ENCODE measurements around the gene SPAG17.

Gene SPAG17

GRCh38 chr1:117976381-117976780 is 208.6 kb downstream of the SPAG17 start:
- TF ChIP-seq ZNF274 (IDR thresholded peaks at IDR 0.05; ENCODE audit: low read depth, low read length): no peak
- no peak overlapping the region for H3K4me3 ChIP-seq (ENCODE audit: low read length)

GRCh38 chr1:117971777-117972176 is 213.3 kb downstream of the SPAG17 start:
- TF ChIP-seq ZNF274 (IDR thresholded peaks at IDR 0.05; ENCODE audit: low read depth, low read length): no peak
- H3K4me3 ChIP-seq (ENCODE audit: low read length): no peak overlapping the region

- no peak overlapping the region for H3K4me3 ChIP-seq (ENCODE audit: low read length)
- no peak for TF ChIP-seq ZNF274 (IDR thresholded peaks at IDR 0.05; ENCODE audit: low read depth, low read length)
Observed at GRCh38 chr1:117970252-117970651, 214.8 kb downstream of the SPAG17 start.

GRCh38 chr1:117967881-117968280 is 217.1 kb downstream of the SPAG17 start:
- TF ChIP-seq ZNF274 (IDR thresholded peaks at IDR 0.05; ENCODE audit: low read depth, low read length): no peak
- no peak overlapping the region for H3K4me3 ChIP-seq (ENCODE audit: low read length)

GRCh38 chr1:117967477-117967876 is 217.6 kb downstream of the SPAG17 start:
- no peak for TF ChIP-seq ZNF274 (IDR thresholded peaks at IDR 0.05; ENCODE audit: low read depth, low read length)

GRCh38 chr1:117964290-117965038 is 220.6 kb downstream of the SPAG17 start:
- TF ChIP-seq ZNF274 (IDR thresholded peaks at IDR 0.05; ENCODE audit: low read depth, low read length): no peak
- H3K4me3 ChIP-seq (ENCODE audit: low read length): no peak overlapping the region

More at GRCh38 chr1:117967477-117967876, 217.6 kb downstream of the SPAG17 start:
- H3K4me3 ChIP-seq (ENCODE audit: low read length): no peak overlapping the region

GRCh38 chr1:117959364-117959763 is 225.7 kb downstream of the SPAG17 start:
- TF ChIP-seq ZNF274 (IDR thresholded peaks at IDR 0.05; ENCODE audit: low read depth, low read length): no peak
- H3K4me3 ChIP-seq (ENCODE audit: low read length): no peak overlapping the region

- TF ChIP-seq ZNF274 (IDR thresholded peaks at IDR 0.05; ENCODE audit: low read depth, low read length): no peak
- H3K4me3 ChIP-seq (ENCODE audit: low read length): no peak overlapping the region
Observed at GRCh38 chr1:117952386-117952785, 232.6 kb downstream of the SPAG17 start.

- no peak for TF ChIP-seq ZNF274 (IDR thresholded peaks at IDR 0.05; ENCODE audit: low read depth, low read length)
- H3K4me3 ChIP-seq (ENCODE audit: low read length): no peak overlapping the region
Observed at GRCh38 chr1:117942293-117942692, 242.7 kb downstream of the SPAG17 start.

GRCh38 chr1:117933769-117934168 is 251.3 kb downstream of the SPAG17 start:
- no peak overlapping the region for H3K4me3 ChIP-seq (ENCODE audit: low read length)
- TF ChIP-seq ZNF274 (IDR thresholded peaks at IDR 0.05; ENCODE audit: low read depth, low read length): no peak

- no peak overlapping the region for H3K4me3 ChIP-seq (ENCODE audit: low read length)
- TF ChIP-seq ZNF274 (IDR thresholded peaks at IDR 0.05; ENCODE audit: low read depth, low read length): no peak
Observed at GRCh38 chr1:117932576-117932975, 252.5 kb downstream of the SPAG17 start.

GRCh38 chr1:117930484-117930883 is 254.5 kb downstream of the SPAG17 start:
- H3K4me3 ChIP-seq (ENCODE audit: low read length): peak overlapping the region; percentile 89
- TF ChIP-seq ZNF274 (IDR thresholded peaks at IDR 0.05; ENCODE audit: low read depth, low read length): no peak

- TF ChIP-seq ZNF274 (IDR thresholded peaks at IDR 0.05; ENCODE audit: low read depth, low read length): no peak
- H3K4me3 ChIP-seq (ENCODE audit: low read length): peak overlapping the region; percentile 89
Observed at GRCh38 chr1:117930173-117930447, 254.9 kb downstream of the SPAG17 start.

- peak within 1 kb of the TSS; percentile 89 for H3K4me3 ChIP-seq (ENCODE audit: low read length)
- no peak for TF ChIP-seq ZNF274 (IDR thresholded peaks at IDR 0.05; ENCODE audit: low read depth, low read length)
Observed at GRCh38 chr1:117929343-117930172, 255.5 kb downstream of the SPAG17 start, which contains the start of the genes GDAP2 and WDR3. Gene GDAP2, minus strand, starts transcription at chr1:117929621. Its CDS starts 9,264 bp downstream, at chr1:117920357. Gene WDR3, plus strand, starts transcription at chr1:117929739. Its CDS starts 3,581 bp downstream, at chr1:117933320.

GRCh38 chr1:117928881-117929342 is 256.1 kb downstream of the SPAG17 start:
- no peak for TF ChIP-seq ZNF274 (IDR thresholded peaks at IDR 0.05; ENCODE audit: low read depth, low read length)
- H3K4me3 ChIP-seq (ENCODE audit: low read length): peak overlapping the region; percentile 89

Data from GM08714 (cell line).